DND-41 (cell line): ENCODE results near the gene PHF1.
"Not testable (repeated sequence)": the region's sequence is repeated elsewhere in the genome, so short reads cannot be mapped to it uniquely, and the experiment has no call there.

Experiments
- EZH2 ChIP-seq: IDR thresholded peaks from 3 replicates; pipeline ENCODE4 v1.6.1; 2012; ENCODE audit warnings: borderline replicate concordance, low read depth, mild to moderate bottlenecking, moderate library complexity, low read length, inconsistent platforms; ENCODE audit not compliant: severe bottlenecking
- TF ChIP-seq, protein P1 (sequence below): IDR thresholded peaks from 2 replicates; pipeline ENCODE4 v1.5.1; 2012; ENCODE audit warnings: borderline replicate concordance, low read length, moderate library complexity, mild to moderate bottlenecking; ENCODE audit not compliant: poor library complexity, severe bottlenecking; ENCODE audit errors: extremely low read depth

- TF ChIP-seq, protein P1, sequence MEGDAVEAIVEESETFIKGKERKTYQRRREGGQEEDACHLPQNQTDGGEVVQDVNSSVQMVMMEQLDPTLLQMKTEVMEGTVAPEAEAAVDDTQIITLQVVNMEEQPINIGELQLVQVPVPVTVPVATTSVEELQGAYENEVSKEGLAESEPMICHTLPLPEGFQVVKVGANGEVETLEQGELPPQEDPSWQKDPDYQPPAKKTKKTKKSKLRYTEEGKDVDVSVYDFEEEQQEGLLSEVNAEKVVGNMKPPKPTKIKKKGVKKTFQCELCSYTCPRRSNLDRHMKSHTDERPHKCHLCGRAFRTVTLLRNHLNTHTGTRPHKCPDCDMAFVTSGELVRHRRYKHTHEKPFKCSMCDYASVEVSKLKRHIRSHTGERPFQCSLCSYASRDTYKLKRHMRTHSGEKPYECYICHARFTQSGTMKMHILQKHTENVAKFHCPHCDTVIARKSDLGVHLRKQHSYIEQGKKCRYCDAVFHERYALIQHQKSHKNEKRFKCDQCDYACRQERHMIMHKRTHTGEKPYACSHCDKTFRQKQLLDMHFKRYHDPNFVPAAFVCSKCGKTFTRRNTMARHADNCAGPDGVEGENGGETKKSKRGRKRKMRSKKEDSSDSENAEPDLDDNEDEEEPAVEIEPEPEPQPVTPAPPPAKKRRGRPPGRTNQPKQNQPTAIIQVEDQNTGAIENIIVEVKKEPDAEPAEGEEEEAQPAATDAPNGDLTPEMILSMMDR: not testable (repeated sequence)
- not testable (repeated sequence) for TF ChIP-seq EZH2
Measured at GRCh38 chr6:33398601-33399000, 12.2 kb upstream of the PHF1 start.
